HPDE6-E6E7 (cell line): ENCODE results near the gene DNAJC11.
"Not testable (repeated sequence)": the region's sequence is repeated elsewhere in the genome, so short reads cannot be mapped to it uniquely, and the experiment has no call there.

Experiments
- DNase-seq: peaks from one replicate; pipeline ENCODE4 v3.0.0; 2011; ENCODE audit warnings: missing footprints; ENCODE audit errors: extremely low spot score

DNAJC11 gene

GRCh38 chr1:6601049-6601922 is 100.3 kb downstream of the DNAJC11 start:
- DNase-seq: peak; percentile 93

GRCh38 chr1:6600410-6601048 is 101.1 kb downstream of the DNAJC11 start:
- no peak for DNase-seq

- DNase-seq: not testable (repeated sequence)
Measured at GRCh38 chr1:6599991-6600390, 101.6 kb downstream of the DNAJC11 start.

DNA sequence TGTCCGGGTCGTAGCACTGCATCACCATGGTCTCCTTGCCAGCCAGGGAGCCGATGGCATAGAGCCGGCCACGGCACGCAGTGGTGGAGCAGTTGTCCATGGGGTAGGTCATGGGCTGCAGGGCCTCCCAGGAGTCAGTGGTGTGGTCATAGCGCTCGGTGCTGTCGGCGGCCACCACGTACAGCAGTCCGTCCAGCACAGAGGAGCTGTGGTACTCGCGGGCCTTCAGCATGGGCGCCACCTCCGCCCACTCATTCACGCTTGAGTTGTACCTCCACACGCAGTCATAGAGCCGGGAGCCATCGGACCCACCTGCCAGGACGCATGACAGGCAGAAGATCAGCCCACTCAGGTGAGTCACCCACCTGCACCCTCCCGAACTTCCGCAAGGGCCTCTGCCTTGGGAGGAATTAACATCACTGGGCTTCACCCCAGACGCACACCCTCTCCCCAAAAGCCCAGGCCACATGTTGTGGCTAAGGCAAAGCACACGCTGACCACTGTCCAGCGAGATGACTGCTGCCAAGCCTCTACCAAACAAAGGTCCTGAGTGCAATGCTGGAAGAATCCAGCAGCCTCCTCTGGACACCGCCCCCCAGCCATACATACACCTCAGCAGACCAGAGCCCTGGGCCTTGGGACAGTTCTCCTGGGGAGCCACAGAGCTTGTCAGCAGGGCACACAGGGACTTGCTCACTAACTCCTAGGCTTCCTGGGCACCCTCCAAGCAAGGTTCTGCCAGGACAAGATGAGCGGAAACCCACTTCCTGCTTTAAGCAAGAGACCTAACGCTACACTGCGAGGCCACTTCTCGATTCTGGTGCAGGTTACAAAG is 102.3 kb downstream of the DNAJC11 start:
- no peak for DNase-seq

GRCh38 chr1:6597777-6598131 is 103.9 kb downstream of the DNAJC11 start:
- no peak for DNase-seq

DNA sequence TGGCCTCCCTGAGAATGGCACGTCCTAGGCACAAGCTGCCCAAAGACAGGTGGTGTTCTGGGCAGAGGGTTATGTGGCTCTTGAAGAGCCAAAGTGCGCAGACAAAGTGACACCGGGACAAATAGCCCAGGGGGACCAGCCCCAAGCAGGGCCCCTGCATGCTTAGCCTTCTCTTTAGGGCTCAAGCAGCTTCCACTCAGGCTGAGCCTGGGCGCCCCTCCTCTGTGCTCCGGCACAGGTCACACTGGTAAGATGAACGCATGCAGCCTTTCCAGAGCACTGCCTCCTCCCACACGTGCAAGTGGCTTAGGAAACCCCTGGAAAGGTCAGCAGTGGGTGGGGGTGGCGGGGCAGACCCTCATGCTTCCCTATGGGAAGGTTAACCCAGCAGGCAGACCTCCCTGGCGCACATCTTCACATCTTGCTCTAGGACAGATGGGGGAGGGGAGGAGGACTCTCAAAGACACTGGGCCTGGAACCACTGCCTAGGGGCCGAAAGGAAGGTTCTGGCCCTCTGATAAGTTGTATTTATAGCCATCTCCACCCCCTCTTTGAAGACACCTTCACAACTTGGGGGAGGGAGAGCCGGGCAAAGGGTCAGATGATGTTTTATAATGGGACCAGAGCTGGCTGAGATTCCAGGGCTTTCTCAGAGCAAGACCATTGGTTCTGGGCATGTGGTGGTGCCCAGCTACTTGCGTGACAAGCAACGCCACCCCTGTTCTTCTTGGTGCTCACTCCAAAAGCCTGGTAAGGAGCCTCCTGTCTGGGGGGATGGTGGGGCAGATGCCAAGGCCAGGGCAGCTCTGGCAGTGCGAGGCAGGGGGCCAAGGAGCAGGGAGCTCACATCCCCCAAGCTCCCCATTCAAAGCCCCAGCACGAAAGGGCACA is 104.5 kb downstream of the DNAJC11 start:
- DNase-seq: no peak

GRCh38 chr1:6596351-6596750 is 105.3 kb downstream of the DNAJC11 start:
- no peak for DNase-seq

GRCh38 chr1:6594977-6595740 is 106.5 kb downstream of the DNAJC11 start:
- DNase-seq: no peak

DNA sequence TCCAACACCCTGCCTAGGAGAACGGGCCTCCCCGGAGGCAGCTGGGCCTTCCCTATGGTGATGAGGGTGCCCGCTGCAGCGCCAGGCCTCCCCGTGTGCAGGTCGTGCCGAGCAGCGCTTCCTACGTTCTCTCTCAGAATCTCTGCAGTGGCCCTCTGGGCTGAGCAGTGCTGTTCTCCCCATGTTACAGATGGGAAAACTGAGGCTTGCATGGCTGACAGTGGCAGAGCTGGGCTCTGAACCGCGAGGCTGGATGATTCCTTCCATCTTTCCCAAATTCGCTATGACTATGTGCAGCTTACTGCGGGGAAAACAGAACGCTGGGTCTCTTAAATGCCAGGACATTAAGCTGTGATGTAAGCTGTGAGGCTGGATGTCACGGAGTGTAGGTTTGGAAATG is 107.8 kb downstream of the DNAJC11 start:
- no peak for DNase-seq

GRCh38 chr1:6592865-6593593 is 108.6 kb downstream of the DNAJC11 start:
- DNase-seq: no peak

DNA sequence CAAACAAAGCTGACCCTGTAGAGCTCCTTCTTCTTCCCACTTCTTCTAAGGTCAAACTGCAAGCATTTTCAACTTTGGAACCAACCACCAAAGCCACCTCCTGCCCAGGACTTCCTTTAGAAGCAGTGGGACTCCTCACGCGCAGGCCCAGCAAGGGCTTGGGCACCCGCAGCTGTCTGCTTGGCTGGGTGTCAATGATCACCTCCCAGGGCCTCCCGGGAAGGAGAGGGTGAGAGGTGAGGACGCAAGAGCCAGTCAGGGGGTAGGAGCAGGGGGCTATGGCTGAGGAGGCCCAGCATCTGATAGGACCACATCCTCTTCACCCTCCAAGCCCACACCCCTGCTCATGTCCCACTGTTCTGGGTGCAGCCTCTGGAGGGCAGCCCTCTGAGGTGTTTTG is 109.2 kb downstream of the DNAJC11 start:
- no peak for DNase-seq

GRCh38 chr1:6591644-6592043 is 110.0 kb downstream of the DNAJC11 start:
- no peak for DNase-seq

DNA sequence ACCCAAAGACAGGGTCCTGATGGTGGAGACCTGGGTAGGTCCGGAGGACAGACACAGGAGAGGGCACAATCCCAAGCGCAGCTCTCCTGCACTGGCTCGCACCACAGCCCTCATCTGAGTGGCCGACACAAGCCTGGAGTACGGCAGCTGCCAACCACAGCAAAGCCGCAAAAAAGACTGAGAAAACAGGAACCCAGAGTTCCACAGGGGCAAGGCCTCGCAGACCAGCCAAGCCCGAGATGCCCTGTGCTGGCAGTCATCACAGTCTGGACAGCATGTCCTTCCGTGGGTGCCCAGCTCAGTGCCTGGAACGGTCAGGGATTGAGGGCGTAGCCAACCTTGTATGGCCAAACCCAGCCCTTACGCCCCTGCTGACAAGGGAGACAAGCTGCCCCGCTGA is 110.4 kb downstream of the DNAJC11 start:
- no peak for DNase-seq

- no peak for DNase-seq
Measured at GRCh38 chr1:6590046-6590445, 111.6 kb downstream of the DNAJC11 start.

- DNase-seq: no peak
Measured at GRCh38 chr1:6588893-6589520, 112.6 kb downstream of the DNAJC11 start.

GRCh38 chr1:6588128-6588892 is 113.3 kb downstream of the DNAJC11 start:
- no peak for DNase-seq

- DNase-seq: no peak
Measured at GRCh38 chr1:6587261-6588005, 114.2 kb downstream of the DNAJC11 start.

DNA sequence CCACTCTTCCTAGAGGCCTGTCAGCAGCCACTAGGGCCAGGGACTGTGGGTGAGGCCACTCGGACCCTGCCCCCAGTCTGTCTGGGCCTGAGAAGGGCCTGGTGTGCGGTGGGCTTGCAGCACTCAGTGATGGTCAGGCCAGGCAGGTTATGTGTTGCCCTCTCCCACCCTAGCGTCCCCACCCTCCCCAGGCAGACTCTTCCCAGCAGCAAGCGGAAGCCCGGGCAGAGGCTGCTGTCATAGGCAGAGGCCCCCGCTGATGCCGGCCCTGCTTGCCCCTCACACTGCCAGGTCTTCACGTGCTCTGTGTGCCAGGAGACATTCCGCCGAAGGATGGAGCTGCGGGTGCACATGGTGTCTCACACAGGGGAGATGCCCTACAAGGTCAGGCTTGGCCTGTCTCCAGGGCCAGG is 115.2 kb downstream of the DNAJC11 start:
- DNase-seq: no peak
